ENCODE measurements around the gene ERICH6. TPM values are rescaled to one million over a fixed set of nuclear protein-coding genes. Genes with fewer than 3 reads are reported as not detected.
A peak's percentile ranks its signal among the peaks of the same experiment; 100 is the strongest.

Gene ERICH6
- total RNA-seq = under 1 TPM in 2 of 9 donors, not detected in 7; 0.32 to 0.54 TPM
- polyA plus RNA-seq = not detected
- long read RNA-seq, donor 1 = 0 reads
- long read RNA-seq, donor 2 = 0 reads
- long read RNA-seq, donor 3 = 0 reads

DNA sequence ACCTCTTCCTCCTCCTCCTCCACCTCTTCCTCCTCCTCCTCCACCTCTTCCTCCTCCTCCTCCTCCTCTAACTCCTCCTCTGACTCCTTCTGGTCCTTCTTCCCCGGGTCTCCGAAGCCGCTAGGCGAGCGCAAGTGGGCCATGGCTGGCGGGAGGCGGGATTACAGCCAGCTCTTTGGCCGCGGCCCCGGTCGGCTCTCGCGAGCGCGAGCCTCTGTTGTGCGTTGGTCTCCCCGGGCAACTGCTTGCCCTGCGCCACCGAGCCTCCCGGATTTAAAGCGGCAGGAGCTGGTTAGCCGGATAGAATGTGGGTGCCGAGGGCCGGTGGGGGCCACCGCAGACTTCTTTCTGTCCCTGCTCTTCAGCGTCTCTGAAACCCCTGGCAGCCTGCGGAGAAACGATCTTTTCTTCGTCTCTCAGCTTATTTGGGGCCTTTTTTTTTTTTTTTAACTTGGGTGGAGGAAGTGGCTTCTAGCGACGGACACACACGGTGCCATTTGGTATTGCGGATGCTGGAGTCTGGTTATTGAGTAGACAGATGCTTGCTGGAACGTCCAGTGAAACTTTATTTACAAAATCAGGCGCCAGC, at the start of gene ERICH6:
Gene ERICH6 (minus strand): TSS at position 165 of the 589 bp plus-strand sequence. CDS start 22 bp downstream, at position 143.
- no peaks in the 10 kb centered on the region for H3K9me3 ChIP-seq
- peak; percentile 91 to 95 (median 93) for DNase-seq
- TF ChIP-seq, protein P1, sequence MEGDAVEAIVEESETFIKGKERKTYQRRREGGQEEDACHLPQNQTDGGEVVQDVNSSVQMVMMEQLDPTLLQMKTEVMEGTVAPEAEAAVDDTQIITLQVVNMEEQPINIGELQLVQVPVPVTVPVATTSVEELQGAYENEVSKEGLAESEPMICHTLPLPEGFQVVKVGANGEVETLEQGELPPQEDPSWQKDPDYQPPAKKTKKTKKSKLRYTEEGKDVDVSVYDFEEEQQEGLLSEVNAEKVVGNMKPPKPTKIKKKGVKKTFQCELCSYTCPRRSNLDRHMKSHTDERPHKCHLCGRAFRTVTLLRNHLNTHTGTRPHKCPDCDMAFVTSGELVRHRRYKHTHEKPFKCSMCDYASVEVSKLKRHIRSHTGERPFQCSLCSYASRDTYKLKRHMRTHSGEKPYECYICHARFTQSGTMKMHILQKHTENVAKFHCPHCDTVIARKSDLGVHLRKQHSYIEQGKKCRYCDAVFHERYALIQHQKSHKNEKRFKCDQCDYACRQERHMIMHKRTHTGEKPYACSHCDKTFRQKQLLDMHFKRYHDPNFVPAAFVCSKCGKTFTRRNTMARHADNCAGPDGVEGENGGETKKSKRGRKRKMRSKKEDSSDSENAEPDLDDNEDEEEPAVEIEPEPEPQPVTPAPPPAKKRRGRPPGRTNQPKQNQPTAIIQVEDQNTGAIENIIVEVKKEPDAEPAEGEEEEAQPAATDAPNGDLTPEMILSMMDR (IDR thresholded peaks at IDR 0.05) = peak in 6 of 12 donors; percentile 5 to 16 (median 9)
- TF ChIP-seq POLR2A (IDR thresholded peaks at IDR 0.05) = peak in 1 of 2 donors; percentile 47
- peak within 1 kb of the TSS; percentile 25 to 90 (median 80) for H3K27ac ChIP-seq
- intact Hi-C loops (cut with DNase I) = loop anchor here in 8 of 10 donors (1.0 to 10.0 kb wide), 6 partner anchors 99 to 169 kb away; partner anchors contain the start of genes SELENOT (in 7 of the 8), EIF2A (in 3 of the 8) and SERP1 (in 3 of the 8)
- H3K27me3 ChIP-seq = no peaks in the 10 kb centered on the region
- ATAC-seq = peak; percentile 99
- WGBS, 4 donors = 0 to 1% (median 1%) methylated on average over 29 to 35 of the region's 35 CpGs
- peak within 1 kb of the TSS; percentile 34 to 83 (median 72) for H3K4me3 ChIP-seq
- no peaks in the 10 kb centered on the region for H3K36me3 ChIP-seq
- H3K4me1 ChIP-seq = peaks cover 0 to 13% (median 7%) of the 10 kb centered on the region in 12 donors

DNA sequence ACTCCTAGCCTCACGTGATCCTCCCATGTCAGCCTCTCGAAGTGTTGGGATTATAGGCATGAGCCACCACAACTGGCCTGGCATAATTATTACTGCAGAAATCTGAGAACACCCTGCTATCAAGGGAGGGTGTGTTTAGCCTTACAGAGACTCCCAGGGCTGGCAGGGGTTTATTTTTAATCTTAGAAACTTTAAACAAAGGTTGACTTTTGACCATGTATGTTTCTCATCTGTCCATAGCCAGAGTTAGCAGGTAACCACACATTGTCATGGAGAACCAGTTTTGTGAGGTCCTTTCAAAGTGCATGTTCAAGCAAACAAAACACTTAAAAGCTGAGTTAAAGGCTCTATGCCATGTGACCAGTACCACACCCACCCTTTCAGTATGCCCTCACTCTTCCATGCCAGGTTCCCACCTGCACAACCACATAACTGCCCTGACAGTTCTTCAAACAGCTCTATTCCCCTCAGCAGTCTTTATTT, 48.1 kb upstream of the ERICH6 start:
- no peak overlapping the region for H3K4me3 ChIP-seq
- H3K4me1 ChIP-seq = peaks cover 0 to 71% (median 45%) of the 10 kb centered on the region in 12 donors
- intact Hi-C loops (cut with DNase I) = no loop called here
- DNase-seq (no peak), ATAC-seq (peak in 3 of 4 donors; percentile 32 to 57 (median 46))
- H3K9me3 ChIP-seq = no peaks in the 10 kb centered on the region
- no peaks in the 10 kb centered on the region for H3K27me3 ChIP-seq
- 57 to 71% (median 61%) methylated on average over 2 of the region's 2 CpGs for WGBS, 4 donors
- no peak for TF ChIP-seq POLR2A (IDR thresholded peaks at IDR 0.05)
- TF ChIP-seq, protein P1 (IDR thresholded peaks at IDR 0.05) = no peak
- H3K36me3 ChIP-seq = peaks cover 0 to 4% (median 0%) of the 10 kb centered on the region in 9 donors
- H3K27ac ChIP-seq = peak overlapping the region in 2 of 12 donors; percentile 6 to 8

DNA sequence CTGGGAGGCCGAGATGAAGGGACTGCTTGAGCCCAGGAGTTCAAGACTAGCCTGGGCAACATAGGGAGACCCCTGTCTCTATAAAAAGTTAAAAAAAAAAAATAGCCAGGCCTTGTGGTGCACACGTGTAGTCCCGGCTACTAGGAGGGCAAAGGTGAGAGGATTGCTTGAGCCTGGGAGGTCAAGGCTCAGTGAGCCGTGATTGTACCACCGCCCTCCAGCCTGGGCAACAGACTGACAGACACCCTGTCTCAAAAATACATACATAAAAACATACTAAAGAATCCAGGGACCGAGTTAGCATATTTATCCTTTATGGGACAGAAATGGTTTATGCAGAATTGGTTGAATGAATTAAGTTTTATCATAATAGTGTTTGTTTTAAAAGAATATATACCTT, 45.5 kb upstream of the ERICH6 start:
- no peaks in the 10 kb centered on the region for H3K27me3 ChIP-seq
- ATAC-seq (no peak), DNase-seq (no peak)
- H3K4me3 ChIP-seq = no peak overlapping the region
- H3K27ac ChIP-seq = no peak overlapping the region
- intact Hi-C loops (cut with DNase I) = no loop called here
- H3K36me3 ChIP-seq = peaks cover 0 to 4% (median 0%) of the 10 kb centered on the region in 9 donors
- no peaks in the 10 kb centered on the region for H3K9me3 ChIP-seq
- 74 to 88% (median 78%) methylated on average over 6 of the region's 6 CpGs for WGBS, 4 donors
- TF ChIP-seq, protein P1 (IDR thresholded peaks at IDR 0.05) = no peak
- TF ChIP-seq POLR2A (IDR thresholded peaks at IDR 0.05) = no peak
- peaks cover 0 to 67% (median 39%) of the 10 kb centered on the region in 12 donors for H3K4me1 ChIP-seq

DNA sequence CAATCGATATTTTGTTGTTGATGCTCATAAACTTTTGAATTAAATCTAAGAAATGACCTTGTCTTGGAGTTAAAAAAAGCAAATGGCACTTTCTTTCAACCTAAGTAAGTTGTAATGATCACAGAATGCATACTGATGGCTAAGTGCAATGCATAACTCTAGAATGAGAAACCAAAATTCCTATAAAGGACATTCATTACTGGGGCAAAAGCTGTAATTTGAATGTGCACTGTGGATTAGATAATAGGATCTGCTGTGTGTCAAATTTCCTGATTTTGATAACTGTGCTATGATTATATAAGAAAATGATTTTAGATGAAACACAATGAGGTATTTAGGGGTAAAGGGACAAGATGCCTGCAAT, 44.9 kb upstream of the ERICH6 start:
- TF ChIP-seq, protein P1 (IDR thresholded peaks at IDR 0.05) = no peak
- TF ChIP-seq POLR2A (IDR thresholded peaks at IDR 0.05) = no peak
- intact Hi-C loops (cut with DNase I) = no loop called here
- Histone ChIP-seq H3K4me1 (peaks cover 0 to 72% (median 45%) of the 10 kb centered on the region in 12 donors), H3K4me3 (no peak overlapping the region), H3K36me3 (peaks cover 0 to 4% (median 0%) of the 10 kb centered on the region in 9 donors), H3K27me3 (no peaks in the 10 kb centered on the region), H3K27ac (no peak overlapping the region), H3K9me3 (no peaks in the 10 kb centered on the region)
- 87 to 97% (median 89%) methylated on average over 1 of the region's 1 CpG for WGBS, 4 donors
- ATAC-seq (no peak), DNase-seq (no peak)
